ENCODE measurements around the gene PDZD7.

Gene PDZD7

DNA sequence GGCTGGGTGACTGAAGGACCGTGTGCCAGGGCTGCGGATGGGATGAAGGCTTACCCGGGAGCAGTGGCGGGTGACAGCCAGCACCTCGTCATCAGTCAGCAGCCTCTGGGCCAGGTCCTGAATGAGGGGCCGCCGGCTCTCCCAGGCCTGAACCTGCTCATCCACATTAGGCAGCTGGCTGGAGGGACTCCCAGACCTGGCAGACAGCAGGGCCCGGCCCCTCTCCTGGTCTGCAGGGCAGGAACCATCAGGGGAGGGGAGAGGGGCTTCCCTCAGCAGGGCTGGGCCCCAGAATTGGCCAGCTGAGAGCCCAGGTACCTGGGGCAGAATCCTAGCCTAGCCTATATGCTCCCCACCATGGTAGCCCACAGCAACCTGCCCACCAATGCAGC lies 15.4 kb downstream of the PDZD7 start:
- H3K27ac ChIP-seq = no peak overlapping the region
- no peak for TF ChIP-seq ZFX (IDR thresholded peaks at IDR 0.05)
- TF ChIP-seq, protein P1, sequence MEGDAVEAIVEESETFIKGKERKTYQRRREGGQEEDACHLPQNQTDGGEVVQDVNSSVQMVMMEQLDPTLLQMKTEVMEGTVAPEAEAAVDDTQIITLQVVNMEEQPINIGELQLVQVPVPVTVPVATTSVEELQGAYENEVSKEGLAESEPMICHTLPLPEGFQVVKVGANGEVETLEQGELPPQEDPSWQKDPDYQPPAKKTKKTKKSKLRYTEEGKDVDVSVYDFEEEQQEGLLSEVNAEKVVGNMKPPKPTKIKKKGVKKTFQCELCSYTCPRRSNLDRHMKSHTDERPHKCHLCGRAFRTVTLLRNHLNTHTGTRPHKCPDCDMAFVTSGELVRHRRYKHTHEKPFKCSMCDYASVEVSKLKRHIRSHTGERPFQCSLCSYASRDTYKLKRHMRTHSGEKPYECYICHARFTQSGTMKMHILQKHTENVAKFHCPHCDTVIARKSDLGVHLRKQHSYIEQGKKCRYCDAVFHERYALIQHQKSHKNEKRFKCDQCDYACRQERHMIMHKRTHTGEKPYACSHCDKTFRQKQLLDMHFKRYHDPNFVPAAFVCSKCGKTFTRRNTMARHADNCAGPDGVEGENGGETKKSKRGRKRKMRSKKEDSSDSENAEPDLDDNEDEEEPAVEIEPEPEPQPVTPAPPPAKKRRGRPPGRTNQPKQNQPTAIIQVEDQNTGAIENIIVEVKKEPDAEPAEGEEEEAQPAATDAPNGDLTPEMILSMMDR (conservative IDR thresholded peaks at IDR 0.05) = no peak

DNA sequence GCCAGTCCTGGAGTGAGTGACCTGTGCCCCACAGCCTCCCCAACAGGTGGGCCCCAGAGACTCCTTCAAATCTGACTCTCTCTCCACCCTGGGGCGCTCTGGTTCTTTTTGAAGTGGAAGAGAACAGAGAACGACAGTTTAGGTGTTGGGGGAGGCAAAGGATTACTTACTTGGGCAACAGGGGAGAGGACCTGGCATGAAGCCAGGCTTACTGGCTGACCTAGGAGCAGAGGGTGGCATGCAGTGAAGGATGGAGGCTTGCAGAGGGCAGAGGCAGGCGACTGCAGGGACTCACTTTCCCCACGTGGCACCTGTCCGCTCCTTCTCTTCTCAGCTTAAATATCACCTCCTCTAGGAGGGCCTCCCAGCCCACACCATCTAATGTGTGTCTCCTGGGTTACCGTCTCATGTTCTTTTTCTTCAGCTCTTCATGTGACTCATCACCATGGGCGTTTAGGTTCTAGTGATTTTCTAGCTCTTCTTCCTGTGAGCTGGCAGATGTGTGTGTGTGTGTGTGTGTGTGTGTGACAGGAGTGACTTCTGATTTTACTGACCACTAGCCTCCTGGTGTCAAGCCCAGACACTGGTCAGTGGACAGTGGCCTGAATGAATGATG lies 15.9 kb downstream of the PDZD7 start:
- H3K27ac ChIP-seq = no peak overlapping the region
- no peak for TF ChIP-seq ZFX (IDR thresholded peaks at IDR 0.05)
- TF ChIP-seq, protein P1 (conservative IDR thresholded peaks at IDR 0.05) = no peak

DNA sequence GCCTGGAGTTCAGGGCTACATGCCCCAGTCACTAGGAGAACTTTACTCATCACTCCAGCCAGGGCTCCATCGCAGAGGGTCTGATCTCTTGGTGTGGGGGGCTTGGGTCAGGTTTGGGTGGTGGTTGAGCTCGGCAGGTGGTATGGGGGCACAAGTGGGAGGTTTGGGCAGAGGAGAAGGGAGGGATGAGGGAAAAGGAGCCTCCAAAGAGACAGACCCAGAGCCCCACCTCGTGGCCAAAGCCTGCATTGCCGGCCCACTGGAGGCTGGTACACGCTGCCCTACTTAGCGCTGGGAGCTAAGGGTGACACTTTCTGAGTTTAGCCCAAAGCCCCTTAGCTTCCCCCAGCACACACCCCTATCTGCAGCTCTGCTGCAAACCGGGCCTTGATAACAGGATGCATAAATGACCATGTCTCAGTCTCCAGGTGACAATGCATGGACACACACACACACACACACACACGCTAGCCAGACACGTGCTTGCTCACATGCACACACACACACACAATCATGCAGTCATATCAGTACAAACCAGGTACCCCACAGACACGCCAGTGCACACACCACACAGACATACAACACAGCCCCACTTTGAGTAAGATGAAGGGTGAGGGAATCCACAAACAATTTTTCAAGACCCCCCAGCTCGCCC lies 16.6 kb downstream of the PDZD7 start:
- TF ChIP-seq ZFX (IDR thresholded peaks at IDR 0.05) = no peak
- TF ChIP-seq, protein P1 (conservative IDR thresholded peaks at IDR 0.05) = peak; percentile 76
- H3K27ac ChIP-seq = no peak overlapping the region

DNA sequence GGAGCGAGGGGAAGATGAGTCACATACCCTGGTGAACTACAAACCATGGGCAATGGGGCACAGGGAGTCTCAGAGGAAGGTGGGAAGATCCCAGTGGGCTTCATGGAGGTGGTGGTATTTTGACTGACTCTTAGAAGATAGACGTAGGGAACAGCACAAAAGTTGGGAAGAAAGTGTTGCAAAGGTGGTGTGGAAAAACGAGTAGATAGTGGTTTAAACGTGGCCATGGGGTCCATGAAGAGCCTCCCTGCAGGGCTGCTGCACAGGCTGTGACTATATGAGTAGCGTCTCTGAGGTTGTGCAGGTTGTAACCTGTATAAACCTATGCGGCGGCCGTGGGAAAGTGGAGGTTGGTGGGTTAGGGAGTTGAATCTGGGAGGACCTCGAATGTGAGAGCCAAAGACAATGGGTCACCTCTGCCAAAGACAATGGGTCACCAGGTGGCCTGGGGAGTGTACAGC lies 17.5 kb downstream of the PDZD7 start:
- no peak overlapping the region for H3K27ac ChIP-seq
- TF ChIP-seq, protein P1 (conservative IDR thresholded peaks at IDR 0.05) = no peak
- TF ChIP-seq ZFX (IDR thresholded peaks at IDR 0.05) = no peak

DNA sequence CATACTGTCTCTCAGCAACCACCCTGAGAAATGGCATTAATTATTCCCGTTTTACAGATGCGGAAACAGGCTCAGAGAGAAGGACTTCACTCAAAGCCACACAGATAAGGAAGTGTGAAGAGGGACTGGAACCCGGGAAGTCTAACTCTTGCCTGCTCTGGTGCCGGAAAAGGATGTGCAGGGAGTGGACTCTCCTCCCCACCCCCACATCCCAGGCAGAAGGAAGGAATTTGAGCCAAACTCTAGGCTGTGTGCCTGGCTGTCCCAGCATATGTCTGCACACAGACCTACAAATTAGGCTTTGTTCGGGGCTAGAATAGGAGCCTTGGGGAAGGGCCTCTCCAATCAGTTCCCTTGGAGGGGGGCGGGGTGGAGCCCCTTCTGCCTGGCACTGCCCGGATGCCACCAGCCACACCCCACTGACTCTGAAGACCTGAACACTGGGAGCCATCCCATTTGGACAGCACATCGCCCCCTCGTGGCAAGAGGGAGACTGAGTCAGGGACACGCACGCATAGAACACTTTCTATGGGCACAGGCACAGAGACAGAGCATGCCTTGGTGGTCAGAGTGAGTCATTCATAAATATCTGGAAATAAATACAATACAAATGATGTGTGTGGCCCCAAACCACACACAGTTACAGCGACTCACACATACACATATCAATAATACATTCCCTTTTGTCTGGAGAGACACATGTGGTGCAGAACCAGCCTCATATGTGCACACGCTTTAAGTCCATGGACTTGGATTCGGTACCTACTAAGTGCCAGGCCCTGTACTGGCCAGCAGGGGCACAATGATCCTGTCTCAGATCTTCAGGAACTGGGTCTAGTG lies 18.2 kb downstream of the PDZD7 start:
- H3K27ac ChIP-seq = no peak overlapping the region

DNA sequence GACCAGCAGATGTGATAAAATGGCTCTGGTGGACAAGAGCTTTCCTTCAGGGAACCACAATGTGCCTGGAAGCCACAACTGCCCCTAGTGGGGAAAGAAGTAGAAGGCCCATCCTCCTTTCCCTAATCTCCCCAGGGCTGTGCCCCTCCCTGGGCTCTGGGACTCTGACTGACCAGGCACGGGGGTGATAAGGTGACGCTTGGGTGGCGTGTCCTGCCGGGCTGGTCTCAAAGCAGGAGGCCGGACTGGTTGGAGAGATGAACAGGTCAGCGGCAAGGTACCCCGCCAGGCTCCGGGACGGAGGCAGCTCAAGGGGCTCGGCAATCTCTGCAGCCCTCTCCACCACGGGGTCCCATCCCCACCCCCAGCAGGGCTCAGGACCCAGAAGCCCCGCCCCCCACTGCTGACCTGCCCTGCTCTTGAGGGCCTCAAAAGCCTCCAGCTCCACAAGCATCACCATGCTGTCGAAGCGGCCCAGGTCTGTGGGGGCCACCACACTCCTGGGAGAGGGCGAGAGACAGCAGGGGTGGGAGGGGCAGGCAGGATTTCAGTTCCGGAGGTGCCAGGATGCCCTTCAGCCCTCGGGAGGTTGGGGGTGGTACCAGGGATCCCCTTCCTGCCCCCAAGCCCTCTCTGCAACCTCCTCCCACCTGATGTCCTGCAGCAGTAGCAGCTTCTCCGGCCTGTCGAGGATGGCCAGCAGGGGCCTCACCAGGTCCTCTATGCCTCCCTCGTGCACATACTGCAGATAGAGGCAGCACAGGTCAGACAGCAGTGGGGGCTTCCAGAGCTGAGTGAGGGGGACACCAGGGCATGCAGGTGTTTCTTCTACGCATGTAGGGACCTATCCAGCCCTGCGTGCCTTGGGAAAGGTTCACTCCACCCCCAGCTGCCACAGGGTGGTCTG lies 19.2 kb downstream of the PDZD7 start:
- TF ChIP-seq ZFX (IDR thresholded peaks at IDR 0.05) = no peak
- TF ChIP-seq, protein P1 (conservative IDR thresholded peaks at IDR 0.05) = no peak

More for the DNA sequence above, 18.2 kb downstream of the PDZD7 start:
- TF ChIP-seq, protein P1 (conservative IDR thresholded peaks at IDR 0.05) = peak; percentile 82
- no peak for TF ChIP-seq ZFX (IDR thresholded peaks at IDR 0.05)

More for the DNA sequence above, 19.2 kb downstream of the PDZD7 start:
- H3K27ac ChIP-seq = no peak overlapping the region
